Keratinocyte (primary cell): Measurements from ENCODE around the gene C12orf42. TPM values are rescaled to one million over a fixed set of nuclear protein-coding genes. Genes with fewer than 3 reads are reported as not detected.

Source experiments
- DNase-seq: peaks from one replicate; pipeline ENCODE4 v3.0.0-alpha.2; 2011; ENCODE audit warnings: low read depth, missing footprints, low spot score
- FAIRE-seq: peaks from 2 replicates; lab custom pipeline; 2011; peaks lifted over from hg19 to GRCh38; lab: Jason Lieb, UNC
- H2AFZ ChIP-seq: 2 replicates; pipeline ENCODE4 v1.6.0; 2012; ENCODE audit warnings: low read length, control low read depth, inconsistent platforms; ENCODE audit not compliant: control insufficient read depth
- H3K27ac ChIP-seq: 2 replicates; pipeline ENCODE4 v1.5.1; 2011; ENCODE audit warnings: low read length; ENCODE audit not compliant: control insufficient read depth, insufficient read depth
- H3K27me3 ChIP-seq: 3 replicates; pipeline ENCODE4 v1.6.0; 2011; ENCODE audit warnings: low read length; ENCODE audit not compliant: control insufficient read depth, insufficient read depth; ENCODE audit errors: extremely low read depth
- H3K36me3 ChIP-seq, 2 experiments: 2 replicates in 1 of 2; 3 replicates in 1 of 2; pipeline ENCODE4 v1.5.1; 2011; ENCODE audit warnings: low read length in 2 of 2, mild to moderate bottlenecking in 1 of 2; ENCODE audit not compliant: control insufficient read depth in 2 of 2, insufficient read depth in 2 of 2; ENCODE audit errors: extremely low read depth in 1 of 2
- H3K4me1 ChIP-seq: 3 replicates; pipeline ENCODE4 v1.5.1; 2011; ENCODE audit warnings: low read length; ENCODE audit not compliant: control insufficient read depth, insufficient read depth; ENCODE audit errors: extremely low read depth
- H3K4me2 ChIP-seq: 3 replicates; pipeline ENCODE4 v1.6.0; 2011; ENCODE audit warnings: low read depth, low read length; ENCODE audit not compliant: control insufficient read depth, insufficient read depth; ENCODE audit errors: extremely low read depth
- H3K4me3 ChIP-seq, 3 experiments: fragments of 200-600 bp in 1 of 3; sonication (generic) in 1 of 3; 2 replicates in 2 of 3; 3 replicates in 1 of 3; pipeline ENCODE4 v1.5.1; 2011 to 2016; ENCODE audit warnings: low read length in 3 of 3, mild to moderate bottlenecking in 3 of 3, control low read depth in 2 of 3, inconsistent platforms in 1 of 3, low read depth in 1 of 3, mixed read lengths in 1 of 3, mixed run types in 1 of 3, moderate library complexity in 1 of 3; ENCODE audit not compliant: control insufficient read depth in 2 of 3, insufficient read depth in 2 of 3; ENCODE audit errors: extremely low read depth in 1 of 3
- H3K79me2 ChIP-seq: 2 replicates; pipeline ENCODE4 v1.6.0; 2012; ENCODE audit warnings: low read length; ENCODE audit not compliant: control insufficient read depth, insufficient read depth
- H3K9ac ChIP-seq: 3 replicates; pipeline ENCODE4 v1.6.0; 2011; ENCODE audit warnings: low read length; ENCODE audit not compliant: control insufficient read depth, insufficient read depth; ENCODE audit errors: extremely low read depth
- H3K9me1 ChIP-seq: 3 replicates; pipeline ENCODE4 v1.6.0; 2011; ENCODE audit warnings: low read length; ENCODE audit not compliant: control insufficient read depth, insufficient read depth; ENCODE audit errors: extremely low read depth
- H3K9me3 ChIP-seq: 2 replicates; pipeline ENCODE4 v1.5.1; 2012; ENCODE audit warnings: low read depth, low read length; ENCODE audit not compliant: control insufficient read depth
- H4K20me1 ChIP-seq: 3 replicates; pipeline ENCODE4 v1.6.0; 2011; ENCODE audit warnings: low read length; ENCODE audit not compliant: control insufficient read depth, insufficient read depth; ENCODE audit errors: extremely low read depth
- CTCF ChIP-seq, 3 experiments: IDR thresholded peaks in 1 of 3; conservative IDR thresholded peaks in 1 of 3; optimal IDR thresholded peaks in 1 of 3; 2 replicates in 2 of 3; 3 replicates in 1 of 3; pipeline versions ENCODE3 to v1.5.1; 2011; ENCODE audit warnings: low read length in 3 of 3, mild to moderate bottlenecking in 3 of 3, moderate library complexity in 2 of 3, control low read depth in 1 of 3, inconsistent platforms in 1 of 3; ENCODE audit not compliant: insufficient read depth in 2 of 3; ENCODE audit errors: extremely low read depth in 1 of 3
- EZH2 ChIP-seq: IDR thresholded peaks from one replicate; pipeline ENCODE4 v1.6.1; 2012; ENCODE audit warnings: inconsistent platforms, mild to moderate bottlenecking, low read length, moderate library complexity
- dilution Hi-C: fragments of 300-500 bp; cut with MboI; formaldehyde crosslinking; loops from one replicate; pipeline ENCODE4 v1.7.0; 2020; ENCODE audit warnings: low sequenced_read_pairs; ENCODE audit not compliant: extremely low pct_ligation_motif_present
- polyA plus RNA-seq, 5 experiments: library from polyadenylated mRNA; depleted of rRNA in 3 of 5; stranded (reverse) in 3 of 5; stranded (forward) in 1 of 5; unstranded in 1 of 5; fragments of >200 nt; gene quantifications; 1 replicate in 1 of 5; 2 replicates in 3 of 5; 3 replicates in 1 of 5; pipeline versions ENCODE4 v1.2.1 to v1.2.3, GENCODE V29; 2011 to 2012; ENCODE audit warnings: missing spikeins in 2 of 5, low read depth in 1 of 5, low replicate concordance in 1 of 5

C12orf42 gene
- polyA plus RNA-seq, 1 donor (not counting 4 experiments of a cell fraction or from before 2014, with no cell fraction given): 0.08 TPM

DNA sequence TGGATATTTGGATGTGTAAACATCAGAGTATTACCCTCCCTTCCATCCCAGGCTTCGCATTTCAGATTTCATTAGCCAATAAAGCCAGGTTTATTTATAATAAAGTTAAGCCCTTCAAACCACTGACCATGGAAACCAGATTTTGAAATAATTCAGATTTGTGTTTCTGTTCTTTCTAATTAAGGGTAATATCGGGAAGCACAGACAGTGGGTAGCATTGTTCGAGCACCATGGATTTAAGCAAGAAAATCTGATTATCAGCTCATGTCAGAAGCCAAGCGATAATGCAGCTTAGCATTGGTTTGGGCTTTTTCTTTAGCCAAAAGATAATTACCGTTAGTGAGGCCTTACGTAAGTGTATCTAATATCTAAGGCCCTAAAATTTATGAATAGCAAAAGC is 116.1 kb downstream of the C12orf42 start:
- Histone ChIP-seq H2AFZ (no peak overlapping the region), H3K9ac (no peak overlapping the region), H3K9me3 (no peaks in the 10 kb centered on the region), H3K27ac (no peak overlapping the region), H3K79me2 (no peaks in the 10 kb centered on the region), H3K36me3 (no peaks in the 10 kb centered on the region), H3K4me1 (no peaks in the 10 kb centered on the region), H4K20me1 (no peaks in the 10 kb centered on the region), H3K4me2 (no peak overlapping the region), H3K4me3 (no peak overlapping the region), H3K9me1 (no peaks in the 10 kb centered on the region), H3K27me3 (no peaks in the 10 kb centered on the region)
- DNase-seq: no peak
- dilution Hi-C loops: no loop called here
- FAIRE-seq: no peak
- TF ChIP-seq EZH2 (no peak), CTCF (optimal IDR thresholded peaks at IDR 0.05 in 1 of 3, IDR thresholded peaks at IDR 0.05 in 1 of 3, conservative IDR thresholded peaks at IDR 0.05 in 1 of 3; ENCODE audit: extremely low read depth in 1 of 3, insufficient read depth in 2 of 3, low read length in 3 of 3) (no peak)

- Histone ChIP-seq H3K27ac (no peak overlapping the region), H3K27me3 (no peaks in the 10 kb centered on the region), H3K4me1 (no peaks in the 10 kb centered on the region), H3K4me2 (no peak overlapping the region), H3K9me1 (no peaks in the 10 kb centered on the region), H2AFZ (no peak overlapping the region), H4K20me1 (no peaks in the 10 kb centered on the region), H3K9ac (no peak overlapping the region), H3K9me3 (no peaks in the 10 kb centered on the region), H3K79me2 (no peaks in the 10 kb centered on the region), H3K4me3 (no peak overlapping the region), H3K36me3 (no peaks in the 10 kb centered on the region)
- TF ChIP-seq CTCF (optimal IDR thresholded peaks at IDR 0.05 in 1 of 3, IDR thresholded peaks at IDR 0.05 in 1 of 3, conservative IDR thresholded peaks at IDR 0.05 in 1 of 3; ENCODE audit: extremely low read depth in 1 of 3, insufficient read depth in 2 of 3, low read length in 3 of 3): no peak
- no peak for TF ChIP-seq EZH2
- FAIRE-seq (no peak), DNase-seq (no peak)
- dilution Hi-C loops: no loop called here
Observed at GRCh38 chr12:103373088-103373523, 122.7 kb downstream of the C12orf42 start.
